NCI-H2171 treated with DMSO at 0.1 percent for 48 hours (cell line): ENCODE data around the gene SLC7A14.
"Not testable (repeated sequence)": the region's sequence is repeated elsewhere in the genome, so short reads cannot be mapped to it uniquely, and the experiment has no call there.

Experiments
- DNase-seq: peaks from one replicate; lab custom pipeline; 2025; lab: John Stamatoyannopoulos, UW

Gene SLC7A14

GRCh38 chr3:170593634-170594033 is 7.8 kb upstream of the SLC7A14 start:
- no peak for DNase-seq

GRCh38 chr3:170589113-170589512 is 3.2 kb upstream of the SLC7A14 start:
- peak; percentile 27 for DNase-seq

GRCh38 chr3:170585008-170585936 is 603 bp downstream of the SLC7A14 start:
- DNase-seq, result peak; percentile 62

- DNase-seq, result peak; percentile 62
Measured at GRCh38 chr3:170584585-170585007, 1.3 kb downstream of the SLC7A14 start.

- no peak for DNase-seq
Measured at GRCh38 chr3:170579646-170580045, 6.2 kb downstream of the SLC7A14 start.

GRCh38 chr3:170572665-170573253 is 13.1 kb downstream of the SLC7A14 start:
- peak; percentile 57 for DNase-seq

- not testable (repeated sequence) for DNase-seq
Measured at GRCh38 chr3:170567598-170567997, 18.3 kb downstream of the SLC7A14 start.

GRCh38 chr3:170566413-170566812 is 19.5 kb downstream of the SLC7A14 start:
- DNase-seq, result no peak

- no peak for DNase-seq
Measured at GRCh38 chr3:170565495-170565894, 20.4 kb downstream of the SLC7A14 start.

GRCh38 chr3:170564664-170565063 is 21.2 kb downstream of the SLC7A14 start:
- no peak for DNase-seq

GRCh38 chr3:170563712-170564423 is 22.0 kb downstream of the SLC7A14 start:
- no peak for DNase-seq

GRCh38 chr3:170562080-170562479 is 23.8 kb downstream of the SLC7A14 start:
- no peak for DNase-seq

GRCh38 chr3:170560717-170561382 is 25.0 kb downstream of the SLC7A14 start:
- no peak for DNase-seq

GRCh38 chr3:170560296-170560695 is 25.6 kb downstream of the SLC7A14 start:
- DNase-seq, result no peak

GRCh38 chr3:170558427-170558826 is 27.4 kb downstream of the SLC7A14 start:
- DNase-seq, result no peak

- DNase-seq, result no peak
Measured at GRCh38 chr3:170555329-170555728, 30.5 kb downstream of the SLC7A14 start.

- no peak for DNase-seq
Measured at GRCh38 chr3:170553788-170554757, 31.8 kb downstream of the SLC7A14 start.

- no peak for DNase-seq
Measured at GRCh38 chr3:170551252-170551651, 34.6 kb downstream of the SLC7A14 start.

GRCh38 chr3:170542704-170543103 is 43.2 kb downstream of the SLC7A14 start:
- no peak for DNase-seq

GRCh38 chr3:170539897-170540296 is 46.0 kb downstream of the SLC7A14 start:
- DNase-seq, result no peak

- DNase-seq, result peak; percentile 65
Measured at GRCh38 chr3:170536712-170537111, 49.2 kb downstream of the SLC7A14 start.
